IMR-90 (cell line): Measurements from ENCODE around the gene ZNF346.

ENCODE experiments used
- BHLHE40 ChIP-seq: fragments of 150-350 bp; IDR thresholded peaks from 2 replicates; pipeline ENCODE4 v1.6.1; 2016; ENCODE audit warnings: mild to moderate bottlenecking, low read depth, low read length
- CTCF ChIP-seq: conservative IDR thresholded peaks from 2 replicates; pipeline ENCODE4 v1.5.1; 2012; ENCODE audit warnings: mild to moderate bottlenecking, low read depth, low read length, improper control_type of control experiment
- FOS ChIP-seq: fragments of 150-350 bp; IDR thresholded peaks from 2 replicates; pipeline ENCODE4 v1.6.1; 2016; ENCODE audit warnings: low read depth, low read length
- MAFK ChIP-seq: IDR thresholded peaks from 2 replicates; pipeline ENCODE4 v1.6.1; 2012; ENCODE audit warnings: low read depth, low read length, improper control_type of control experiment
- POLR2A ChIP-seq: IDR thresholded peaks from 2 replicates; pipeline ENCODE4 v1.6.1; 2012; ENCODE audit warnings: mild to moderate bottlenecking, low read depth, low read length
- RAD21 ChIP-seq: IDR thresholded peaks from 2 replicates; pipeline ENCODE4 v1.6.1; 2012; ENCODE audit warnings: low read length, improper control_type of control experiment
- RCOR1 ChIP-seq: IDR thresholded peaks from 2 replicates; pipeline ENCODE4 v1.6.1; 2012; ENCODE audit warnings: mild to moderate bottlenecking, low read length, improper control_type of control experiment; ENCODE audit not compliant: insufficient replicate concordance

GRCh38 chr5:177103523-177104253 is 81.2 kb downstream of the ZNF346 start:
- TF ChIP-seq CTCF, result no peak
- no peak for TF ChIP-seq FOS
- no peak for TF ChIP-seq POLR2A
- TF ChIP-seq RAD21, result no peak
- no peak for TF ChIP-seq MAFK
- no peak for TF ChIP-seq BHLHE40
- TF ChIP-seq RCOR1, result peak; percentile 41
